ENCODE measurements around the gene S100A3.

S100A3 gene

DNA sequence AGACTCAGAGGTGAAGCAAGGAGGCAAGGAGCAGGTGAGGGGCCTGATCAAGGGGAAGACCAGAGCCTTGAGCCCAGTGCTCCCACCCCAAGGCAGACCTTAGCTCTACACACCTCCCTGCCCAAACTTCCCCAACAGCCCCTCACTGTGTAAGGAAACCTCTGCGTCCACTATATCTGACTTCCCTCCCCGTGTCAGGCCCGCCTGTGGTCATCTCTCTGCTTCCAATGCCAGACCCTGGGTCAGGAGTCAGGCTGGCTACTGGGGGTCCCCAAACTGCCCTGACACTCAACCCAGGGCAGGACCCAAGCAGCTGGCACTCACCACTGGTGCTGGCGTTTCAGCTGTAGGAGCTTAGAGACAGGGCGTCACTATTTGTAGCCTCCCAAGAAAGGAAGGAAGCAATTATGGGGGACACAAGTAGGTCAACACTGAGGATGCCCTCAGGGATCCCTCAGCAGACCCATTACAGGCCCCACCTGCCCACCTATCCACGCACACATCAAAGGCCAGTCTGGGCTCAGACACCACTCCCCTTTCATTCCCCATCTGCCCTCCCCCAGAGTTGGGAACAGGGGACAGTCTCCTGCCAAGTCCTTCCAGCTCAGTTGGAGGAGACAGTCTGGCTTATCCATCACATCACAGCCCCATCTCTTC is 811 bp upstream of the S100A3 start:
- no peak overlapping the region for H2AFZ ChIP-seq (ENCODE audit: low read depth, low read length)
- peaks cover 18% of the 10 kb centered on the region for H3K4me1 ChIP-seq (ENCODE audit: insufficient read depth, low read length)

DNA sequence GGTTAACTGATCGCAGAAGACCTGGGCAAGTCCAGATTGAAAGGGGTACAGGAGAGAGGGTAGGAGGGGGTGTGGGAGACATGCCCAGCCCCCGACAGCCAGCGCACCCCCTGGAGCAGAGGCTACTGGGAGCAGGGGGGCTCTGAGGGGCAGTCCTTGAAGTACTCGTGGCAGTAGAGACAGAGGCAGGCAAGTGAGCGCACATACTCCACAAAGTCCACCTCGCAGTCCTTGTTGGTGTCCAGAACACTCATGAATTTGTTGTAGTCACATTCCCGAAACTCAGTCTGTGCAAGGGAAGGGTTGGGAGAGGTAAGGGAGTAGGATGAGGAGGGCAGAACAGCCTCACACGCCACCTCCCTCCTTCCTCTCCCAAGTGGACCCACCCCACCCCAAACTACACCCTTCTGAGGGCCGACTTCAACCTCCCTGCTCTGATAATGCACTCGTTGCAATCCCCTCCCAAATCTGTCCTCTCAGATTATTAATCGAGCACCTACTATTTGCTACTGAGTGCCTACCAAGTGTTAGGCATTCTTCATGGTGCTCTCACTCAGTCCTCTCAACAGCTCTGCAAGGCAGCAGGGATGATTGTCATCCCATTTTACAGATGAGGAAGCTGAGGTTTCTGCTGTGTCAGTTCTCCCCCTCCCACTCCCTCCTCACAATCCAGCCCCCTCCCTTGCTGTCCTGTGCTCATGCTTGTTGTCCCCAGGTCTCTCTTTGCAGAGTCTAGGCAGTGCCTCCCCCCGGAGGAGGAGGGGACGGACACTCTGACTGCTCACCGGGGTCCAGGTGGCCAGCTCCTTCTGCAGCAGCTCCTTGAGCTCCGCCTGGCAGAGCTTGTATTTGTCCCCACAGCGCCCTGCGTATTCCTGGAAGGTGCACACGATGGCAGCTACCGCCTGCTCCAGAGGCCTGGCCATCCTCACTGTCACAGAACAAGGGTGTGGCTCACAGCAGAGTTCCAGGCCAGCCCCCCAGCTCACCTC is 1.2 kb downstream of the S100A3 start:
- no peaks in the 10 kb centered on the region for H3K79me2 ChIP-seq (ENCODE audit: insufficient read depth, low read length)
- H4K20me1 ChIP-seq (ENCODE audit: insufficient read depth, low read length): no peaks in the 10 kb centered on the region
- no peak overlapping the region for H2AFZ ChIP-seq (ENCODE audit: low read depth, low read length)
- H3K9ac ChIP-seq (ENCODE audit: low read depth, low read length): no peak overlapping the region
- no peaks in the 10 kb centered on the region for H3K27me3 ChIP-seq (ENCODE audit: insufficient read depth, low read length, poor library complexity)
- TF ChIP-seq, protein P1, sequence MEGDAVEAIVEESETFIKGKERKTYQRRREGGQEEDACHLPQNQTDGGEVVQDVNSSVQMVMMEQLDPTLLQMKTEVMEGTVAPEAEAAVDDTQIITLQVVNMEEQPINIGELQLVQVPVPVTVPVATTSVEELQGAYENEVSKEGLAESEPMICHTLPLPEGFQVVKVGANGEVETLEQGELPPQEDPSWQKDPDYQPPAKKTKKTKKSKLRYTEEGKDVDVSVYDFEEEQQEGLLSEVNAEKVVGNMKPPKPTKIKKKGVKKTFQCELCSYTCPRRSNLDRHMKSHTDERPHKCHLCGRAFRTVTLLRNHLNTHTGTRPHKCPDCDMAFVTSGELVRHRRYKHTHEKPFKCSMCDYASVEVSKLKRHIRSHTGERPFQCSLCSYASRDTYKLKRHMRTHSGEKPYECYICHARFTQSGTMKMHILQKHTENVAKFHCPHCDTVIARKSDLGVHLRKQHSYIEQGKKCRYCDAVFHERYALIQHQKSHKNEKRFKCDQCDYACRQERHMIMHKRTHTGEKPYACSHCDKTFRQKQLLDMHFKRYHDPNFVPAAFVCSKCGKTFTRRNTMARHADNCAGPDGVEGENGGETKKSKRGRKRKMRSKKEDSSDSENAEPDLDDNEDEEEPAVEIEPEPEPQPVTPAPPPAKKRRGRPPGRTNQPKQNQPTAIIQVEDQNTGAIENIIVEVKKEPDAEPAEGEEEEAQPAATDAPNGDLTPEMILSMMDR (IDR thresholded peaks at IDR 0.05; ENCODE audit: borderline replicate concordance, extremely low read depth, low read length, poor library complexity, severe bottlenecking): no peak
- TF ChIP-seq EZH2 (IDR thresholded peaks at IDR 0.05; ENCODE audit: borderline replicate concordance, low read depth, low read length, severe bottlenecking): no peak
- ATAC-seq (ENCODE audit: insufficient read depth, low read depth) (no peak), DNase-seq (no peak)
- peaks cover 38% of the 10 kb centered on the region for H3K4me1 ChIP-seq (ENCODE audit: insufficient read depth, low read length)
- no peak overlapping the region for H3K4me2 ChIP-seq (ENCODE audit: insufficient read depth, low read length)
- no peak overlapping the region for H3K4me3 ChIP-seq (ENCODE audit: low read depth in 1 of 2, low read length in 2 of 2)
- no peaks in the 10 kb centered on the region for H3K36me3 ChIP-seq (ENCODE audit: insufficient read depth, low read length)
- H3K9me3 ChIP-seq (ENCODE audit: insufficient read depth, low read length, severe bottlenecking): no peaks in the 10 kb centered on the region
- no peak overlapping the region for H3K27ac ChIP-seq (ENCODE audit: low read length)

More for the DNA sequence above, 811 bp upstream of the S100A3 start:
- H3K4me3 ChIP-seq (ENCODE audit: low read depth in 1 of 2, low read length in 2 of 2): no peak overlapping the region
- no peaks in the 10 kb centered on the region for H3K27me3 ChIP-seq (ENCODE audit: insufficient read depth, low read length, poor library complexity)
- ATAC-seq (ENCODE audit: insufficient read depth, low read depth) (no peak), DNase-seq (no peak)
- H3K79me2 ChIP-seq (ENCODE audit: insufficient read depth, low read length): no peaks in the 10 kb centered on the region
- H4K20me1 ChIP-seq (ENCODE audit: insufficient read depth, low read length): no peaks in the 10 kb centered on the region
- no peak for TF ChIP-seq EZH2 (IDR thresholded peaks at IDR 0.05; ENCODE audit: borderline replicate concordance, low read depth, low read length, severe bottlenecking)
- TF ChIP-seq, protein P1 (IDR thresholded peaks at IDR 0.05; ENCODE audit: borderline replicate concordance, extremely low read depth, low read length, poor library complexity, severe bottlenecking): no peak
- no peak overlapping the region for H3K9ac ChIP-seq (ENCODE audit: low read depth, low read length)
- no peak overlapping the region for H3K4me2 ChIP-seq (ENCODE audit: insufficient read depth, low read length)
- no peak overlapping the region for H3K27ac ChIP-seq (ENCODE audit: low read length)
- H3K36me3 ChIP-seq (ENCODE audit: insufficient read depth, low read length): no peaks in the 10 kb centered on the region
- H3K9me3 ChIP-seq (ENCODE audit: insufficient read depth, low read length, severe bottlenecking): no peaks in the 10 kb centered on the region

DNA sequence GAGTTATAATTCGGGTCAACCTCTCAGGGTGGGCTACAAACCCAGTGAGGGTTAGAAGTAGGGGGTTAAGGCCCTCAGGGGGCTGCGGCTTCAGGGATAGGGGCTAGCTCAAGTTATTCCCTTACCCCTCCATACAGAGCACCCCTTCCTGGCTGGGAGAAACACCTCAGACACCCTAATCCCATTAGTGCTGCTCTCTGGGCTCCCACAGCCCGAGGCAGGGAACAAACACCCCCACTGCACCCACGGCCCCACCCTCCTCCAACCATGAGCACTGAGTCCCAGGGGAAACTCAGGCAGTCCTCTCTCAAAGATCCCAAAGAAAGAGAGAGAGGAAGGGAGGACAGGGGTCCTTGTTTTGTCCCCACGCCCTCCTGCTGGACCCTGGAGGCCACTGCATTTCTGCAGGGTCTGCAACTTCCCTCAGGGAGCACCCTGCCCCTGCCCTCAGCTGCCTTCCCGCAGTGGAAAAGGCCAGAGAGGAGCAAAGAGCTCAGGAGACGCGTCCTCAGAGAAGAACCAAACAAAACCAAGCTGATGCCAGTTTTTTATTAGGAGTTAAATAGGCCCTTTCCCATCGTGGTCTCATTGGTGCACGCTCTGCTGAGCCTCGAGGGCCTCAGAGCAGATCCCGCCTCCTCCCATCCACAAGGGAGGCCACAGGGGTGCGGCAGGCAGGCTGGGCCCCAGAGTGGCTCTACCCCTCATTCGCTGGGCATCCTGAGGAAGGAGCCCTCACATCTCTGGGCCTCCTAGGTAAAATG is 2.1 kb downstream of the S100A3 start:
- no peak overlapping the region for H2AFZ ChIP-seq (ENCODE audit: low read depth, low read length)
- no peaks in the 10 kb centered on the region for H4K20me1 ChIP-seq (ENCODE audit: insufficient read depth, low read length)
- DNase-seq (no peak), ATAC-seq (ENCODE audit: insufficient read depth, low read depth) (no peak)
- H3K4me2 ChIP-seq (ENCODE audit: insufficient read depth, low read length): no peak overlapping the region
- H3K36me3 ChIP-seq (ENCODE audit: insufficient read depth, low read length): no peaks in the 10 kb centered on the region
- no peak overlapping the region for H3K9ac ChIP-seq (ENCODE audit: low read depth, low read length)
- TF ChIP-seq, protein P1 (IDR thresholded peaks at IDR 0.05; ENCODE audit: borderline replicate concordance, extremely low read depth, low read length, poor library complexity, severe bottlenecking): no peak
- TF ChIP-seq EZH2 (IDR thresholded peaks at IDR 0.05; ENCODE audit: borderline replicate concordance, low read depth, low read length, severe bottlenecking): no peak
- H3K27ac ChIP-seq (ENCODE audit: low read length): no peak overlapping the region
- H3K79me2 ChIP-seq (ENCODE audit: insufficient read depth, low read length): no peaks in the 10 kb centered on the region
- no peak overlapping the region for H3K4me3 ChIP-seq (ENCODE audit: low read depth in 1 of 2, low read length in 2 of 2)
- peaks cover 47% of the 10 kb centered on the region for H3K4me1 ChIP-seq (ENCODE audit: insufficient read depth, low read length)
- no peaks in the 10 kb centered on the region for H3K9me3 ChIP-seq (ENCODE audit: insufficient read depth, low read length, severe bottlenecking)
- no peaks in the 10 kb centered on the region for H3K27me3 ChIP-seq (ENCODE audit: insufficient read depth, low read length, poor library complexity)

All from DND-41 (cell line).